Measurements from ENCODE around the gene BORCS6.

BORCS6 gene

DNA sequence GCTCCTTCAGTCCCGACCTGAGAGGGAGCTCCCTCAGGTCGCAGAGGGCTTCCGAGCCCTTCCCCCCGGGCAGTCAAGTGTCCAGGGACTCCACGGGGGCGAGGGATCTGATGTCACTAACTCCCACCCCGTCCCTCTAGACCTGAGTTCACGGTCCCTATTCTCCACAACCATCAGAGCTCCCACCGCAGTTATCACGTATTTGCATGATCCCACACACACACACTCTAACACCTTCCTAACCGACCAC is 34.1 kb downstream of the BORCS6 start:
- DNase-seq: no peak

DNA sequence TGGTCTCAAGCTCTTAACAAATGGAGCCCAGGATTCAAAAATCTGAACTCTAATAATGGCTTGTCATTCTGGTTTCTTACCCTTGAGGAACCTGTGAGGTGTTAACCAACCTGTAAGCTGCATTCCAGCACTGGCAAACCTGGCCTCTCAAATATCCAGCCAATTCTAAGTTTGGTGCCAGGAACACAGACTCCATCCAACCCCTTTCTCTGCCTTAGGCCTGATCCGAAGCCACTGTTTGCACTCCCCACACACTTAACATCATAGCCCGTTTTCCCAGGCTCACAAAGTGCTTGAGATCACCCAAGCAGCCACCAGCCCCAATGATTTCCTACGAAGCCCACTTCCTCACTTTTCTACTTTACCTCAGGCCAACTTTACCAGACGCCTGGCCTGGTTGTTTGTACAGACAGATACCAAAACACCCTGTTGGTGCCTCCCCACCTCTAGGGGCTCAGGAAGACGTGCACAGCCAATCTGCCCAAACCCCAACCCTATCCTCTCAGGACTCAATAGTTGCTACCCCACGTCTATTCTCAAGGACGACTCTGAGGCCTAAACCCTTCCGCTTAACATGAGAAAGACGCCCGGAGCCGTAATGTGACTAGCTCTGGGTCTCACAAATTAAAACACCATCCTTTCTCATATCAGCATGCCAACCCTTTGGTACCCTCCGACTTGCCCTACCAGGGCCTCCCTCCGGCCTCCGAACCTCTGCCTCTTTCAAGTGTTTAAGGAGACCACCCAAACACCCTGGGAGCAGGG is 34.6 kb downstream of the BORCS6 start:
- peak in 2 of 56 donors; percentile 21 to 34 for DNase-seq

DNA sequence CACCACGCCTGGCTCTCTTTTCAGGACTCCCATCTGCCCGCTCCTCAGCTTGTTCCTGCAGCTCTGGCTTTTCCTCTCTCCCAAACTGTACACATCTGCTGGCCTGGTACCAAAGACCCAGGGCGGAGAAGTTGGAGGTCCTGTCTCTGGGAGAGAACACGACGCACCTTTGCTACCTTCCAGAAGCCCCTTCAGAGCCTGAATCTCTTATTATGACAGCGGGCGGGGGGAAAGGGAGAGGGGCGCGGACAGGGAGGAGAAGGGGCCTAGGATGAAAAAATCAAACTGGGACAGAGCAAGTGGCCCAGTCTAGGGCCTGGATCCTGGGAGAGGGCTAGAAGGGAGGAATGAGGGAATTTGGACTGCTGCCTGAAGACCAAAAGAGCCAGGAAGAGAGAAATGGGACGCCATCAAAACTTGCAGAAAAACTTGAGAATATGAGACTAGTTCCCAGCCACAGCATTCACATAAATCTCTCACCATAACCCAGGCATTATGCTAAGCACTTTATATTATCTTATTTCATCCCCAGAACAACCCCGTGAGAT is 35.3 kb downstream of the BORCS6 start:
- DNase-seq: no peak

DNA sequence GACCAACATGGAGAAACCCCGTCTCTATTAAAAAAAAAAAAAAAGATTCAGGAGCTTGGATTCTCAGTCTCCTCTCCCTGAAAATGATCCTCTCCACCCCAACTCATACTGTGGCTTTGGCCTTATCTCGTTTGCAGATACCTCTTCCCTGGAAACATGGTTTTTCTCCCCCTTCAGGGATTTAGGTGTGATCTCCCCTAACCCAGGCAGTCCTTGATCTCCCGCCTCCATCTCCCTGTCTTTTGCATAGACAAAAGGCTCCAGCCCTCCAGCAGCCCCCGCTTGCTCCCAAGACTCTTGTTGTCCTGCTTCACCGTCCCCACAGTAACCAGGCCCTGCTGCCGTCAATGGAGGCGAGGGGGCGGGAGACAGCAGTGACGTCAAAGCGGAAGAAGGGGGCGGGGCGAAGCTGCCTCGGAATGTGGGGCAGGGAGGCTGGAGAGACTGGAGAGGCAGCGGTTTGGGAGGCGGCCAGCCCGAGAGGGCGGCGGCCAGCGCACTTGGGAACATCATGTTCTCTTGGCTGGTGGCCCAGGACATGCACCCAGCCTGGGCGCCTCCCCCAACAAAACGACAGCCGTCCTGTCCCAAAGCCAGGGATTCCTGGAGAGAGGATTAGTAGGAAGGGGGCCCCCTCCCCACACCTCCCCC is 35.9 kb downstream of the BORCS6 start:
- DNase-seq: peak; percentile 70 to 99 (median 95)

DNA sequence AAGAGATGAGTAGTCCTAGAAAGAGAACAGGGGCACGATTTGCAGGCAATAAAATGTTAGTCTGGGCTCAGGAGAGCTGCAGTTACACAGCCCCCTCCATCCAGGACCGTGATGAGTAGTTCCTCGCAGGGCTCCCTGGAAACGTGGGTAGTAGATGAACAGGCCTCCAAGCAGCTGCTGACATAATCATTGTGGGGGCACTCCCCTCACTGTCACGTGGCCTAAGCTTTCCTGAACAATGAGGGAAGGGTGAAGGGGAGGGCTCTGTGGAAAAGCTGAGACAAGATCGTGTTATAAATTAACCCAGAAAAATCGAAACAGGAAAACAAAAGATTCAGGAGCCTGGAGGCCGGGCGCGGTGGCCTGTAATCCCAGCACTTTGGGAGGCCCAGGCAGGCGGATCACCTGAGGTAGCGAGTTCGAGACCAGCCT is 36.4 kb downstream of the BORCS6 start:
- DNase-seq: peak in 50 of 56 donors; percentile 8 to 86 (median 60)

DNA sequence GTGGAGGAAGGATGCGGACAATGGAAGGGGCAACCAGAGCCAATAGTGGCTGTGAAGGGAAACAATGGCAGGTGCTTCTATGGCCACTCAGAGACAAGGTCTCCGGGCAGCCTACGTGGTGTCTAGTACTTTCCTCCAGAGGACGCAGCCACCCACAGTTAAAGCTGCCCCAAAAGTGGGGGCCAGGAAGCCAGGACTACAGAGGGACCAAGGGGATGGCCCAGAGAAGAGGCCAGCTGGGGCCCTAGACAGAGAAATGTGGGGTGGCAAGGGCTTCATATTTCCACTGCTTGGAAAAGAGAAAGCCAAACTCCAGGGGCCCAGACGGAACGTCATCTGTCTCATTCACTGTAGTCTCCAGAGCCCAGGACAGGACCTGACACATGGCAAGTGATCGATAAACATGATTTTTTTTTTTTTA is 36.9 kb downstream of the BORCS6 start:
- DNase-seq: no peak

DNA sequence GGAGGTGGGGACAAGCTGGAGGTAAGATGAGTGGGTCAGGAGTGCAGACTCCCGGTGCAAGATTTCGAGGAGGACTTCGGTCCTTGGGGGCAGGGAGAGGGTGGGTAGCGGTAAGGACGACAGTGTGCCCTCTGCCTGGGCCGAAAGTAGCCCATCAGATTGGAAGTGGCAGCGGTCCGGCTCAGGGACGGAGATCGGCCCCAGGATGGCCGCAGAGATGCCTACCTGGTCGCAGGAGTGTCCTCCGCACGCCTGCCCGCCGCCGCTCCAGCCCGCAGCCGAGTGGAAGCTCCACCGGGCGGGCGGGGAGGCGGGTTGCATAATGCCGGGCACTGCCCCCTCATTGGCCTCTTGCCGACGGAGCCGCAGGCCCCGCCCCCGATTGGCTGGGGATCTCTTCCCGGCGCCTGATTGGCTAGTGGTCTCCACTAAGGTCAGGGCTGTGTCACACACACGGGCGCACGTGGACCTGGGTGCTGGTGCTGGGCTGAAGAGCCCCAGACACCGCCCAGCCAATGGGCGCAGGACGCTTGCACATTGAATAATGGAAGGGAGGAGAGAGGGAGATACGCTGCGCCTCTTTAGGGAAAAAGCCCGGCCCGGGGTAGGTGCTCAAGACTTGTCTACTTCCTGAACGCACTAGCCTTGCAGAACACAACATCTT is 37.7 kb downstream of the BORCS6 start, which contains the start of gene PER1:
TSS of gene PER1 (minus strand) at position 293 of the 664 bp plus-strand sequence. CDS start 1,698 bp downstream, outside the sequence.
- peak; percentile 54 to 97 (median 91) for DNase-seq

DNA sequence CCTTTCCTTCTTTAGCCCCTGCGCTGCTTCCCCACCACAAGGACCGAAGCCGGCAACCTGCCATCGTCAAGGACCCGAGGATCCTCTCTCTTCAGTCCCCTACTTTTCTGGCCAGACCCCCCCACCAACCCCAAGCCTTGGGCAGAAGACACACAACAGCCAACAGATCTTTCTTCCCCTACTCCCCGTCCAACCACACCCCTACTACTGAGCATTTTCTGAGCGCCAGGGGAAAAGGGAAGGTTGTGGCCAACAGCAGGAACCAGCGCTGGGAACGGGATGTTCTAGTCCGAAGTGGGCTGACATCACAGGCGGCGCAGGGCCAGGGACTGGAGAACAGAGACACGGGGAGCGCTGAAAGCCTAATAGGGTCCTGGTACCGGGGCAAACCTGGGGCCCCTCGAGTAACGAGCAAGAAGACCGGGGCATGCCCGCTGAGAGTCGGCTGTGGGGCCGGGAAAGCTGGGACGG is 38.3 kb downstream of the BORCS6 start:
- peak in 47 of 56 donors; percentile 25 to 82 (median 57) for DNase-seq

DNA sequence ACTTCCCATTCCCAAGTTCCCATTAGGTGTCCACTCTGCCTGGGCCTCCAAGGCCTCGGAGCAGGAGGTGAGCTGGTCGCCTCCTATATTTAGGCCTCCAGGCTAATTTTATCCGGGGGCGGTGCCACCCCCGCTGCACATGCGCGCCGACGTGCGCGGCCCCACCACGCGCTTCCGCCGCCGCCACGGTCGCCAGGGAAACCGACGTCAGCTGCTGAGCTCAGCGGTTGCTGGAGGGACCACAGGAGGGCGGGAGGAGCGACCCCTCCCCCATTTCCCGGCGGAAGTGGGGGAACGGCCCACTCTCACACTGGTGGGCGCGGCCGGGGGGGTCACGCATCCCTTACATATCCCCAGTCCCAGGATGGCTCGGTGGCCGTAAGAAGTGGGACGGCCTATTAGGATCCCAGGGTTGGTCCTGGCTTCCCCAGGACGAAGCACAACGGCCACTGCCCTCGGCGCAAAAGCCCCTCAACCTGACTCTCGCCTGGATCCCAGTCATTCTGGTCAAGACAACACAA is 38.8 kb downstream of the BORCS6 start:
- DNase-seq: peak in 54 of 56 donors; percentile 38 to 92 (median 78)

DNA sequence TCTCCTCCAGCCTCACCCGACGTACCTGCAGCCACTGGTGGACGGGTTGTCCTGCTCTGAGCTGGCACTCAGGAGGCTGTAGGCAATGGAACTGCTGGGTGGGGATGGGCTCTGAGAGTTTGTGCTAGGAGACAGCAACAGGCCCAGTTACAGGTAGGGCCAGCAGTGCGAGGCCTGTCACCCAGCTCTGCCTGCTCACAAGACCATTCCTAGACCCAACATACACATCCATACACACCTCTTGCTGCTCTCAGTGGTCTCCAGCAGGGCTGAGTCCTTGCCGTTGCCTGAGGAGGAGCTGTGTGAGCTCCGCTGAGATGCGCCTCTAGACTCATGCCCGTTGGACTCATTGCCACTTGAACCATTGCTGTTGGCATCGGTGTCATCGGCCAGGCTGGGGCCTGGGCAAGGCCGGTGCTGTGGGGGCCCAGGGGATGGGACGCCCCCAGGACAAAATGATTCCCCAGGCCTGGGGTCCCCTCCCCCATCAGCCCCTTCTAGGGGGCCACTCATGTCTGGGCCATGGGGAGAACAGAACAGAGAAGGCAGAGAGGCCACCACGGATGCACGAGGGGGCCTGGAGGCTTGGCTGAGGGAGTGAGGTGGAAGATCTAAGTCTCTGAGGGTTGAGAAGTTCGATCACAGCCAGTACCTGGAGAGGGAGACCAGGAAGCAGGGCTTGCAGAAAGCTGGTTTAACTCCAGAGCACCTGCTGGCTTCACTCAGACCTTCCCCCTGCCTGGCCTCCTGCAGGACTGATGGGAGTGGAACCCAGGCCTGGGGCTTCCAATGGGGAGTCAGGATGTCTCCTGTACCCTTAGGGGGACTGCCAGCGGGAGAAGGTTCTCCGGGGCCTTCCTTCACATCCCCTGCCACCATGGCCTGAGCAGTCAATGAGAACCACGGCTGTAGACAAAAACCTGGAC is 39.5 kb downstream of the BORCS6 start:
- no peak for DNase-seq

DNA sequence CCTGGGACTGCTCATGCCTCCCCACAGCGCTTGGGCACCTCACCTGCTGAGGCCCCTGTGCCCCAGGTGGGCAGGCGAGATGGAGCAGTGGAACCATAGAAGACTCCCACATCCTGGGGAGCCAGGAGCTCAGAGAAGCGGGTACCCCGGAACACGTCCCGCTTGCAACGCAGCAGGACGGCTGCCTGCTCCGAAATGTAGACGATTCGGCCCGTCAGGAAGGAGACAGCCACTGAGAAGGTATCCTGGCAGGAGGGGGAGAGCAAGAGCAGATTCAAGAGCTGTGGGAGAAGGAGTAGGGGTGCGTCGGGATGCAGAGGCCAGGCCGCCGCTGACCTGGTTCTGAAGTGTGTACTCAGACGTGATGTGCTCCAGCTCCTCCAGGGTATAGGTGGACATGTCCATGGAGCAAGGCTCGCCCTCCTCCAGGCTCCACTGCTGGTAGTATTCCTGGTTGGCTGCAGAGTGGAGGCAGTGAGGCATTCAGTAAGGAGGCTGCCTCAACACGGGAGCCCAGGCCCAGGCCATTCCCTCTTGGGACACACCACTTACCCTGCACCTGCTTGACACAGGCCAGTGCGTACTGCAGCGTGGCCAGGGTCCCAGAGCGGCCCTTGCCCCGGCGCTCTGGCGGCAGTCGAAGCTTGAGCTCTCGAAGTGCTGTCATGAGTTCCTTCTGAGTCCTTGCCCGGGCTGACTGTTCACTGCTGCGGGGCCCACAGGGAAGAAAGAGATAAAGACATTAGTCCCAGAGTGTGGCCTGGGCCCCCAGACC is 40.4 kb downstream of the BORCS6 start:
- DNase-seq: no peak

DNA sequence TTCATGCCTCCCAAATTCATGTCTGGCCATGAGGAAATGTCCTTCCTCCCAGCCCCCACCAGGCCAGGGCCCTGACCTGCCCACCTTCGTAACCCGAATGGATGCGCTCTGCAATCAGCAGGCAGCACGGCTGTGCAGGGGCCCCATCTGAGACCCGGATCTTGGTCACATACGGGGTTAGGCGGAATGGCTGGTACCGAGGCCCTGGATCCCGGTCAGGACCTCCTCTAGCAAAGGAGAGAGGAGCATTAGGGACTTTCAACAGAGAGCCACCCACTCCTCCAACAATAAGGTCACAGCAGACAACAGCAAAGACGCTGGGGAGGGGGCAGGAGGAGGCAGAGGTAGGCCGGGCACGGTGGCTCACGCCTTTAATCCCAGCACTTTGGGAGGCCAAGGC is 41.4 kb downstream of the BORCS6 start:
- no peak for DNase-seq

DNA sequence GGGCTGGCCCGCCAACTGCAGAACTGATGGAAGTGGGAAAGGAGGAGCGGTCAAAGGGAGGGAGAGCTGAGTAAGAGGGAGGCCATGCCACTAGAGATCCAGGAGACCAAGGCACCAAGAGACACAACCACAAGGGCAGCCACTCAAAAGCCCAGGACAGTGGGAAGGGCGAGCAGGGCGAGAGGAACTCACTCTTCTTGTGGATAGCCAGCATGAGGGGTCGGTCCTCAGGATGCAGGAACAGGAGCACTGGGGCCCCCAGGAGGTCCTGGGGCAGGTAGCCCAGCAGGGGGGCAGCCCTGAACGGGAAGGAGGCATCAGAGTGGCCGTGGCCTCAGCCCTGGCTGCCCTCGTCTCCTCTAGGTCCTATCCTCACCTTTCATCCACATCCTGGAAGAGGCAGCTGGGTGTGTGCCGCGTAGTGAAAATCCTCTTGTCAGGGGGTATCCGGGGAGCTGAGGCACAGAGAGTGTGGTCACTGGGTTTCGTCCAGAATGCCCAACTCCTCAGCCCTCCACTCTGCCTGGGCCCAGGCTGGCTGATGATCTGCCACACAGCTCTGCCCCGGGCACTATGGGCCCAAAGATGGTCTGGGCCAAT is 42.1 kb downstream of the BORCS6 start:
- DNase-seq: no peak

DNA sequence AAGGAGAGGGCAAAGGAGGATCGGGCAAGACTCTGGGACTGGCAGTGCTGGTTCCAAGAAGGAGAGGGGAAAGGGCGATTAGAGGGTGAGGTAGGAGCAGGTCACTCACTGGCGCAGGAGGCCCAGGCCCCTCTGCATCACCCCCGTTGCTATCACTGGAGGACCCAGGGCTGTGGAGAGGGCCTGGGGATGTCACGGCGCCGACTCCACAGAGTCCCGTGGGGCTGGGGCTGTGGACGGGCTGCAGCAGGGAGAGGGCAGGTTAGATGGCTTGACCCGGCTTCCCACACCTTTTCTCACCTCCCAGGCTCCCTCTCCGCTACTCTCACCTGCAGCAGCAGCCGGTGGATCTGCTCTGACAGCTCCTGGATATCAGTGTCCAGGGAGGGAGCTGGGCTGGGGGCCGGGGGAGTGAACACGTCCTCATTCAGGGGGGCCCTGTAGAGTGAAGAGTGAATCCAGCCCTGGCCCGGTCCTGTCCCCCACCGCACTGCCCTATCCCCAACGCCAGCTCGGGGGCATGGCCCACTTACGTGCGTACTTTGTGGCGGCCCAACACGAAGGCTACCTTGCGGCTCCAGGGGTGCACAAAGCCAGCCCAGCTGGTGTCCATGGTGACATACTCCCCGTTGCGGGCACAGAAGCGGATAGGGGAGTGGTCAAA is 42.7 kb downstream of the BORCS6 start:
- no peak for DNase-seq

DNA sequence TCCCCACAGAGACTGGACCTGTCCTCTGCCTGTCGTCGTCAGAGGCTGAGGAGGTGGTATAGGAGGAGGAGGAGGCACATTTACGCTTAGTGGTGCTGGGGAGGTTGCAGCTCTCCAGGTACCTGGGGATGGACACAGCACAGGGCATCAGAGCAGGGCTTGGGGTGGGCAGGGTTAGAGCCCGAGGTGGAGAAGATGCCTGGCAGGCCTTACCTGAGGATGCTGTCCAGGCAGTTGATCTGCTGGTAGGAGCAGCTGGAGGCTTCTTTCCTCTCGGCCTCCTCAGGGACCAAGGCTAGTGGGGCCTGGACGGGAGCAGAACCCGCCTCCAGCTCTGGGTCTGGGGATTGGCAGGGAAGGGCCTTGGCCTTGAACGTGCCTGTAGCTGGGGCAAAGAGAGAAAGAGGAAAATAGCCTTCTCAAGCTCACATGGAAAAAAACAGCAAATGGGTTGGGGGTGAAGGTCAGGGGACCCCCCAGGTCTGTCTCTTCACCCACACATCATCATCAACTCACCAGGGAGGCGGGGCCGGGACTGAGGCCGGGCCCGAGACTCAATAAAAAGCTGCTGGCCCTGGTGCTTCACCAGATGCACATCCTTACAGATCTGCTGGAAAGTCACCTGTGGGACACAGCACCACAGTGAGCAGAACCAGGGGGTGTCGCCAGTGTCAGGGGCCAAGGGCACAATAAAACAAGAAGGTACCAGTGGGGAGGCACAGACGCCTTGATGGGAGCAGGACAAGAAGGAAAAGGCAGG is 43.4 kb downstream of the BORCS6 start:
- no peak for DNase-seq

DNA sequence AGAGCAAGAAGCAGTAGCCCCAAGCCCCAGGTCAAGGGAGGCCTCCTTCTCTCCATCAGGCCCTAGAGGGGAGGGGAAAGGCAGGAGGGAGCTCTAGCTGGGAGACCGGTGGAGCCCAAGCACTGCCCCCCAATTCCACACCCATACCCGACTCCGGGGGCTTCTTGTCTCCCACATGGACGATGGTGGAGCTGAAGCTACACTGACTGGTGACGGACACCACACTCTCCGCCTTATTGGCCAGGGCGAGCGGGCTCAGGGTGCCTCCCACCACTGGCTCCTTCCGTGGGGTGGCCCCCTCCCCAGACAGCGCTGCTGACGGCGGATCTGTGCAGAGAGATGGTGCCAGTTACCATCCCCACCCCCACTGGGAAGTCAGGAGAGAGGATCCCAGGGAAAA is 44.2 kb downstream of the BORCS6 start:
- no peak for DNase-seq

DNA sequence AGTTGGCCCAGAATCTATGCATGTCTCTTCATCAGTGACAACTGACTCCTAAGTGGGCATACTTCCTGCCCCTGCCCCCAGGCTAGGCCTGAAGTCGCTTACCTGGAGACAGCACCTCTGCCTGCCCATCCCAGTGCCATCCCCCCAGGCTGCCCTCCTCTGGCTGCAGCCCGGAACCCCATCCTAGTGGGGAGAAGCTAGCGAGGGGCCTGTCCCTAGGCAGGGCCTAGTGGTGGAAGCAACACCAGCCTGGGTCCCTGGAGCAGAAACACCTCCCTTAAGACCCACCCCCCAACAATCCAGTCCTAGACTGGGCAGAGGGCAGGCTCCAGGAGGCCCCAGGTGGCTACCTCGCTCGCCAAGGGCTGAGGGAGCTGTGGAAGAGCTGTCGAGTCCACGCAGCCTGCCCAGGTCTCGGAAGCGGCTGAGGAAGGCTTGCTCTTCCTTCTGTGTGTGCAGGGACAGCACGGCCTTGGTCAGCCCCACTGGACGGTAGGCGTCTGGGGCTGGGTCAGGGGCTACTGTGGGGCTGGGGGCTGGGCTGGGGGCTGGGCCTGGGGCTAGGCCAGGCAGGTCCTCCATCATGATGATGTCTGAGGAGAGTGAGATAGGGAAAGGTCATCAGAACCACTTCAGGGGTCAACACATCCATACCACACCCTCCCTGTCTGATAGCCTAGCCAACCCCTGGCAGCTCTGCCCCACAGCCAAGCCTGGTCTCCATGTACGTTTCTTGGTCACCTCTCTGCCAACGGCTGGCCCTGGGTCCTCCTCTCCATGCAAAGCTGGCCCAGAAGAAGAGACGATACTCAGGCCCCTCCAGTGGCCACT is 45.4 kb downstream of the BORCS6 start:
- DNase-seq: no peak
